HepG2 (cell line): ENCODE measurements around the gene GTF2I. TPM values are rescaled to one million over a fixed set of nuclear protein-coding genes. Genes with fewer than 3 reads are reported as not detected.

ENCODE experiments used
- AGO2 ChIP-seq: fragments of 200-400 bp; formaldehyde crosslinking; optimal IDR thresholded peaks from 2 replicates; pipeline ENCODE3; 2017; ENCODE audit warnings: mild to moderate bottlenecking, low read depth, low read length, moderate library complexity
- ATRX ChIP-seq: sonication (generic); formaldehyde crosslinking; IDR thresholded peaks from 2 replicates; pipeline ENCODE4 v1.4.0; 2020; ENCODE audit warnings: missing genetic modification reagents, borderline replicate concordance
- HNF4A ChIP-seq: sonication (generic); formaldehyde crosslinking; IDR thresholded peaks from 2 replicates; pipeline ENCODE4 v1.4.0; 2020; ENCODE audit warnings: missing genetic modification reagents
- HNRNPK ChIP-seq: fragments of 200-400 bp; formaldehyde crosslinking; IDR thresholded peaks from 2 replicates; pipeline ENCODE4 v1.6.1; 2018; ENCODE audit warnings: low read length, low read depth, moderate library complexity, mild to moderate bottlenecking; ENCODE audit not compliant: poor library complexity, severe bottlenecking
- HNRNPLL ChIP-seq: fragments of 200-400 bp; formaldehyde crosslinking; IDR thresholded peaks from 2 replicates; pipeline ENCODE4 v1.6.1; 2017; ENCODE audit warnings: mild to moderate bottlenecking, low read depth, low read length; ENCODE audit not compliant: poor library complexity, severe bottlenecking
- NR2C2 ChIP-seq: sonication (generic); formaldehyde crosslinking; IDR thresholded peaks from 2 replicates; pipeline ENCODE4 v1.4.0; 2020; ENCODE audit warnings: missing genetic modification reagents, mild to moderate bottlenecking, moderate library complexity, borderline replicate concordance
- SP5 ChIP-seq: IDR thresholded peaks from 2 replicates; pipeline ENCODE4 v1.6.1; 2016; ENCODE audit warnings: low read depth, borderline replicate concordance
- ZNF678 ChIP-seq: sonication (generic); formaldehyde crosslinking; IDR thresholded peaks from 2 replicates; pipeline ENCODE4 v1.4.0; 2020; ENCODE audit warnings: mild to moderate bottlenecking, missing genetic modification reagents
- ZSCAN30 ChIP-seq: sonication (generic); formaldehyde crosslinking; IDR thresholded peaks from 2 replicates; pipeline ENCODE4 v1.5.0; 2020; ENCODE audit warnings: mild to moderate bottlenecking, missing genetic modification reagents
- polyA plus RNA-seq, 8 experiments: library from polyadenylated mRNA; depleted of rRNA in 3 of 8; stranded (reverse) in 7 of 8; unstranded in 1 of 8; fragments of >200 nt; fragmentation: Illumina TruSeq in 4 of 8; extraction: Trizol in 4 of 8; gene quantifications; 2 replicates each; pipeline versions ENCODE4 v1.2.1 to v1.2.3, GENCODE V29; 2011 to 2016; ENCODE audit warnings: low read depth in 4 of 8, missing spikeins in 1 of 8, mixed read lengths in 1 of 8; ENCODE audit not compliant: insufficient read depth in 1 of 8
- total RNA-seq, 5 experiments: library from RNA; depleted of rRNA; stranded (reverse); fragments of >200 nt; fragmentation: Illumina TruSeq; extraction: Trizol; gene quantifications; 2 replicates each; pipeline ENCODE4 v1.2.3, GENCODE V29; 2016; ENCODE audit warnings: low read depth in 1 of 5
- TF ChIP-seq, protein P1 (sequence below): sonication (generic); formaldehyde crosslinking; IDR thresholded peaks from 2 replicates; pipeline ENCODE4 v1.8.0; 2022; ENCODE audit warnings: low read depth, missing genetic modification reagents
- TF ChIP-seq, protein P2 (sequence below): sonication (generic); formaldehyde crosslinking; IDR thresholded peaks from 2 replicates; pipeline ENCODE4 v1.5.1; 2020; ENCODE audit warnings: missing genetic modification reagents, mild to moderate bottlenecking, borderline replicate concordance
- TF ChIP-seq, protein P3 (sequence below): sonication (generic); formaldehyde crosslinking; conservative IDR thresholded peaks from 2 replicates; pipeline ENCODE4 v1.4.0; 2020; ENCODE audit warnings: mild to moderate bottlenecking, missing genetic modification reagents, moderate library complexity

The GTF2I gene
- total and polyA plus RNA-seq, 2 of the 13 experiments (the other 11 are each of a cell fraction or from before 2014, with no cell fraction given) = 74.6 to 125 TPM

DNA sequence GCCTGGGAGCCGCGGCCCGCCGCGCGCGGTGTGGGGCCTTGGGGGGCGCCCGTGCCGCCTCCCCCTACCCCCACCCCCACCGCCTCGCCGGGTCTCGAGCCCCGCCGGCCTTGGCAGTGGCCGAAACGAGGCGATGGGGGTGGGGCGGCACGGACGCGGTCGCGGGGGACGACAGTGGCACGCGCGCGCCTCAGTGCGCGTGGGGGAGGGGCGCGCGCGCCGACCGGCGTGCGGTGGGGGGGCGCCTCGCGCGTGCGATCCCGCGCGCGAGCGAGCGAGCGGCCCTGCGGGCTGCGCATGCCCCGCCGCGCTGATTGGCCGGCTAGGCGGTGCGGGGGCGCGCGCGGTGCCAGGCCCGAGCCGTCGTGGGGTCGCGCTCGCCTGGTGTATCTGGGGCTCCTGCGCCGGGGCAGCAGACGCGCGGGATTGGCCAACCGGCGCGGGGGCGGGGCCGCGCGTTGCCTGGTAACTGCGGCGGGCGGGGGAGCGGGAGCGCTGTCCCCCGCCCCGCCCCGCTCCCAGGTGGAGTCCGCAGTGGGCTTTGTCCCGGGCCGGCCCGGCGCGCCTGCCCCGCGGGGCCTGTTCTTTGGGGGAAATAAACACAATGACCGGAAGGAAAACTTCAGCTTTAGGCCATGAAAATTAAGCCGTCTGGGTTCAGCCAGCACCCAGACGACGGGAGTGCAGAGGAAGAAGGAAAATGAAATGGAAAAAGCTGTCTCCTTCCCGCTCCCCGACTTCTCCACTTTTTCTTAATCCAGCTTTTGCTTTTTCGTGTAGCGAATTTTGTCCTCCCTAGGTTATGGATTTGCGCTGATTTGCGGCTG lies 873 bp downstream of the GTF2I start (continued):
- TF ChIP-seq HNRNPK (peak; percentile 46), SP5 (CRISPR knock-in tag) (peak; percentile 41; the same call in 1 of the 2 replicates), NR2C2 (CRISPR knock-in tag) (peak; percentile 31; the same call in 1 of the 2 replicates), ZNF678 (CRISPR knock-in tag) (no peak), ZSCAN30 (CRISPR knock-in tag) (no peak), AGO2 (peak; percentile 36), HNRNPLL (peak; percentile 71), HNF4A (CRISPR knock-in tag) (0 out of 2 replicates have a peak, but pooled peaks have one; percentile 28), ATRX (CRISPR knock-in tag) (no peak)
- TF ChIP-seq, protein P1, sequence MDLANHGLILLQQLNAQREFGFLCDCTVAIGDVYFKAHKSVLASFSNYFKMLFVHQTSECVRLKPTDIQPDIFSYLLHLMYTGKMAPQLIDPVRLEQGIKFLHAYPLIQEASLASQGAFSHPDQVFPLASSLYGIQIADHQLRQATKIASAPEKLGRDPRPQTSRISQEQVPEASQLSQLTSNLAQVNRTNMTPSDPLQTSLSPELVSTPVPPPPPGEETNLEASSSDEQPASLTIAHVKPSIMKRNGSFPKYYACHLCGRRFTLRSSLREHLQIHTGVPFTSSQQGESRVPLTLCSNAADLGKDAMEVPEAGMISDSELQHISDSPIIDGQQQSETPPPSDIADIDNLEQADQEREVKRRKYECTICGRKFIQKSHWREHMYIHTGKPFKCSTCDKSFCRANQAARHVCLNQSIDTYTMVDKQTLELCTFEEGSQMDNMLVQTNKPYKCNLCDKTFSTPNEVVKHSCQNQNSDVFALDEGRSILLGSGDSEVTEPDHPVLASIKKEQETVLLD (CRISPR knock-in tag) = 0 out of 2 replicates have a peak, but pooled peaks have one; percentile 29
- TF ChIP-seq, protein P2, sequence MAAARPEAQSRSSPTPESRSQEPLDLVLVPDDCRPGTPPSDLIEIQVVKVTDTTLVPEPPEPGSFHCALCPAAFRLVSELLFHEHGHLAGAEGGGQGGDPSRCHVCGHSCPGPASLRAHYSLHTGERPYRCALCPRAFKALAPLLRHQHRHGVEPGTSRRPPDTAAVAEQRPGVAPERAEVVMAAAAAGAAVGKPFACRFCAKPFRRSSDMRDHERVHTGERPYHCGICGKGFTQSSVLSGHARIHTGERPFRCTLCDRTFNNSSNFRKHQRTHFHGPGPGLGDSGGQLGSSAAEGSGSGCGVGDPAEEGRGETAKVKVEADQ = peak; percentile 68; the same call in 1 of the 2 replicates
- TF ChIP-seq, protein P3, sequence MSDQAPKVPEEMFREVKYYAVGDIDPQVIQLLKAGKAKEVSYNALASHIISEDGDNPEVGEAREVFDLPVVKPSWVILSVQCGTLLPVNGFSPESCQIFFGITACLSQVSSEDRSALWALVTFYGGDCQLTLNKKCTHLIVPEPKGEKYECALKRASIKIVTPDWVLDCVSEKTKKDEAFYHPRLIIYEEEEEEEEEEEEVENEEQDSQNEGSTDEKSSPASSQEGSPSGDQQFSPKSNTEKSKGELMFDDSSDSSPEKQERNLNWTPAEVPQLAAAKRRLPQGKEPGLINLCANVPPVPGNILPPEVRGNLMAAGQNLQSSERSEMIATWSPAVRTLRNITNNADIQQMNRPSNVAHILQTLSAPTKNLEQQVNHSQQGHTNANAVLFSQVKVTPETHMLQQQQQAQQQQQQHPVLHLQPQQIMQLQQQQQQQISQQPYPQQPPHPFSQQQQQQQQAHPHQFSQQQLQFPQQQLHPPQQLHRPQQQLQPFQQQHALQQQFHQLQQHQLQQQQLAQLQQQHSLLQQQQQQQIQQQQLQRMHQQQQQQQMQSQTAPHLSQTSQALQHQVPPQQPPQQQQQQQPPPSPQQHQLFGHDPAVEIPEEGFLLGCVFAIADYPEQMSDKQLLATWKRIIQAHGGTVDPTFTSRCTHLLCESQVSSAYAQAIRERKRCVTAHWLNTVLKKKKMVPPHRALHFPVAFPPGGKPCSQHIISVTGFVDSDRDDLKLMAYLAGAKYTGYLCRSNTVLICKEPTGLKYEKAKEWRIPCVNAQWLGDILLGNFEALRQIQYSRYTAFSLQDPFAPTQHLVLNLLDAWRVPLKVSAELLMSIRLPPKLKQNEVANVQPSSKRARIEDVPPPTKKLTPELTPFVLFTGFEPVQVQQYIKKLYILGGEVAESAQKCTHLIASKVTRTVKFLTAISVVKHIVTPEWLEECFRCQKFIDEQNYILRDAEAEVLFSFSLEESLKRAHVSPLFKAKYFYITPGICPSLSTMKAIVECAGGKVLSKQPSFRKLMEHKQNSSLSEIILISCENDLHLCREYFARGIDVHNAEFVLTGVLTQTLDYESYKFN (CRISPR knock-in tag) = peak; percentile 32; the same call in 1 of the 2 replicates
